ENCODE measurements around the gene ALG6.
A peak's percentile ranks its signal among the peaks of the same experiment; 100 is the strongest.

The ALG6 gene

GRCh38 chr1:63326473-63327380 lies 40.7 kb upstream of the ALG6 start:
- Histone ChIP-seq H3K27me3 (peaks cover 100% of the 10 kb centered on the region), H3K4me3 (ENCODE audit: low read depth in 1 of 2, low read length in 1 of 2) (no peak overlapping the region), H3K36me3 (no peaks in the 10 kb centered on the region), H3K9me3 (peaks cover 4% of the 10 kb centered on the region), H3K4me1 (ENCODE audit: control insufficient read depth in 1 of 2, insufficient read depth in 1 of 2, low read depth in 1 of 2, low read length in 1 of 2) (peaks cover 30 to 57% of the 10 kb centered on the region in 2 experiments), H3K27ac (no peak overlapping the region)
- TF ChIP-seq, protein P1, sequence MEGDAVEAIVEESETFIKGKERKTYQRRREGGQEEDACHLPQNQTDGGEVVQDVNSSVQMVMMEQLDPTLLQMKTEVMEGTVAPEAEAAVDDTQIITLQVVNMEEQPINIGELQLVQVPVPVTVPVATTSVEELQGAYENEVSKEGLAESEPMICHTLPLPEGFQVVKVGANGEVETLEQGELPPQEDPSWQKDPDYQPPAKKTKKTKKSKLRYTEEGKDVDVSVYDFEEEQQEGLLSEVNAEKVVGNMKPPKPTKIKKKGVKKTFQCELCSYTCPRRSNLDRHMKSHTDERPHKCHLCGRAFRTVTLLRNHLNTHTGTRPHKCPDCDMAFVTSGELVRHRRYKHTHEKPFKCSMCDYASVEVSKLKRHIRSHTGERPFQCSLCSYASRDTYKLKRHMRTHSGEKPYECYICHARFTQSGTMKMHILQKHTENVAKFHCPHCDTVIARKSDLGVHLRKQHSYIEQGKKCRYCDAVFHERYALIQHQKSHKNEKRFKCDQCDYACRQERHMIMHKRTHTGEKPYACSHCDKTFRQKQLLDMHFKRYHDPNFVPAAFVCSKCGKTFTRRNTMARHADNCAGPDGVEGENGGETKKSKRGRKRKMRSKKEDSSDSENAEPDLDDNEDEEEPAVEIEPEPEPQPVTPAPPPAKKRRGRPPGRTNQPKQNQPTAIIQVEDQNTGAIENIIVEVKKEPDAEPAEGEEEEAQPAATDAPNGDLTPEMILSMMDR (IDR thresholded peaks at IDR 0.05): no peak

- TF ChIP-seq, protein P1 (IDR thresholded peaks at IDR 0.05): peak; percentile 77
- H3K4me3 ChIP-seq (ENCODE audit: low read depth in 1 of 2, low read length in 1 of 2): peak overlapping the region in 1 of 2 experiments; percentile 4
- peaks cover 4% of the 10 kb centered on the region for H3K9me3 ChIP-seq
- H3K4me1 ChIP-seq (ENCODE audit: control insufficient read depth in 1 of 2, insufficient read depth in 1 of 2, low read depth in 1 of 2, low read length in 1 of 2): peaks cover 24 to 49% of the 10 kb centered on the region in 2 experiments
- H3K27ac ChIP-seq: no peak overlapping the region
- peaks cover 100% of the 10 kb centered on the region for H3K27me3 ChIP-seq
- H3K36me3 ChIP-seq: no peaks in the 10 kb centered on the region
Measured at GRCh38 chr1:63327417-63328054, 39.9 kb upstream of the ALG6 start.

- peaks cover 19 to 43% of the 10 kb centered on the region in 2 experiments for H3K4me1 ChIP-seq (ENCODE audit: control insufficient read depth in 1 of 2, insufficient read depth in 1 of 2, low read depth in 1 of 2, low read length in 1 of 2)
- no peaks in the 10 kb centered on the region for H3K9me3 ChIP-seq
- H3K4me3 ChIP-seq (ENCODE audit: low read depth in 1 of 2, low read length in 1 of 2): no peak overlapping the region
- TF ChIP-seq, protein P1 (IDR thresholded peaks at IDR 0.05): no peak
- H3K27ac ChIP-seq: no peak overlapping the region
- H3K36me3 ChIP-seq: no peaks in the 10 kb centered on the region
- H3K27me3 ChIP-seq: peaks cover 100% of the 10 kb centered on the region
Measured at GRCh38 chr1:63328122-63328521, 39.3 kb upstream of the ALG6 start.

GRCh38 chr1:63328781-63329180 lies 38.6 kb upstream of the ALG6 start:
- Histone ChIP-seq H3K9me3 (no peaks in the 10 kb centered on the region), H3K4me3 (ENCODE audit: low read depth in 1 of 2, low read length in 1 of 2) (no peak overlapping the region), H3K27ac (no peak overlapping the region), H3K27me3 (peaks cover 100% of the 10 kb centered on the region), H3K4me1 (ENCODE audit: control insufficient read depth in 1 of 2, insufficient read depth in 1 of 2, low read depth in 1 of 2, low read length in 1 of 2) (peaks cover 19 to 38% of the 10 kb centered on the region in 2 experiments), H3K36me3 (no peaks in the 10 kb centered on the region)
- TF ChIP-seq, protein P1 (IDR thresholded peaks at IDR 0.05): no peak

GRCh38 chr1:63329621-63330330 lies 37.7 kb upstream of the ALG6 start:
- TF ChIP-seq, protein P1 (IDR thresholded peaks at IDR 0.05): no peak

More at GRCh38 chr1:63329621-63330330, 37.7 kb upstream of the ALG6 start:
- Histone ChIP-seq H3K4me1 (ENCODE audit: control insufficient read depth in 1 of 2, insufficient read depth in 1 of 2, low read depth in 1 of 2, low read length in 1 of 2) (peaks cover 11 to 29% of the 10 kb centered on the region in 2 experiments), H3K27ac (no peak overlapping the region), H3K4me3 (ENCODE audit: low read depth in 1 of 2, low read length in 1 of 2) (peak overlapping the region in 1 of 2 experiments; percentile 1), H3K27me3 (peaks cover 100% of the 10 kb centered on the region), H3K36me3 (no peaks in the 10 kb centered on the region), H3K9me3 (no peaks in the 10 kb centered on the region)

Measured in neutrophil (primary cell).